HG03175 (cell line): ENCODE measurements around the gene SLC35A1.
"Not testable (repeated sequence)": the region's sequence is repeated elsewhere in the genome, so short reads cannot be mapped to it uniquely, and the experiment has no call there.

Experiments
- ATAC-seq: cut with Tn5 transposase; IDR thresholded peaks from one replicate; pipeline ENCODE4 v1.9.1; 2021; ENCODE audit warnings: mild to moderate bottlenecking, moderate library complexity; ENCODE audit not compliant: unreplicated experiment

SLC35A1 gene

GRCh38 chr6:87472525-87473418, at the start of gene SLC35A1:
SLC35A1 (plus strand) TSS chr6:87472974; CDS start chr6:87473004, 30 bp downstream.
- peak; percentile 96 for ATAC-seq

- ATAC-seq, result no peak
Observed at GRCh38 chr6:87426789-87427188, 46.0 kb upstream of the SLC35A1 start.

GRCh38 chr6:87430499-87430898, 42.3 kb upstream of the SLC35A1 start:
- no peak for ATAC-seq

- ATAC-seq, result no peak
Observed at GRCh38 chr6:87431263-87431662, 41.5 kb upstream of the SLC35A1 start.

GRCh38 chr6:87436435-87436834, 36.3 kb upstream of the SLC35A1 start:
- peak; percentile 62 for ATAC-seq

GRCh38 chr6:87441711-87442110, 31.1 kb upstream of the SLC35A1 start:
- ATAC-seq, result no peak

- no peak for ATAC-seq
Observed at GRCh38 chr6:87444362-87444761, 28.4 kb upstream of the SLC35A1 start.

GRCh38 chr6:87465051-87465450, 7.7 kb upstream of the SLC35A1 start:
- ATAC-seq, result no peak

GRCh38 chr6:87473419-87473903, 687 bp downstream of the SLC35A1 start:
- peak; percentile 70 for ATAC-seq

GRCh38 chr6:87481931-87482330, 9.2 kb downstream of the SLC35A1 start:
- ATAC-seq, result no peak

GRCh38 chr6:87482366-87482765, 9.6 kb downstream of the SLC35A1 start:
- ATAC-seq, result no peak

- no peak for ATAC-seq
Observed at GRCh38 chr6:87483929-87484328, 11.2 kb downstream of the SLC35A1 start.

- ATAC-seq, result no peak
Observed at GRCh38 chr6:87484491-87484890, 11.7 kb downstream of the SLC35A1 start.

- ATAC-seq, result no peak
Observed at GRCh38 chr6:87487555-87487954, 14.8 kb downstream of the SLC35A1 start.

GRCh38 chr6:87489326-87489725, 16.6 kb downstream of the SLC35A1 start:
- ATAC-seq, result not testable (repeated sequence)

- no peak for ATAC-seq
Observed at GRCh38 chr6:87494761-87495422, 22.1 kb downstream of the SLC35A1 start.

GRCh38 chr6:87498048-87498447, 25.3 kb downstream of the SLC35A1 start:
- ATAC-seq, result no peak

- ATAC-seq, result no peak
Observed at GRCh38 chr6:87501809-87502572, 29.2 kb downstream of the SLC35A1 start.

- no peak for ATAC-seq
Observed at GRCh38 chr6:87504441-87504840, 31.7 kb downstream of the SLC35A1 start.

GRCh38 chr6:87514831-87515230, 42.1 kb downstream of the SLC35A1 start:
- ATAC-seq, result no peak

GRCh38 chr6:87518453-87518852, 45.7 kb downstream of the SLC35A1 start:
- ATAC-seq, result no peak
